GM23338 (cell line): ENCODE results near the gene GLTP.

Source experiments
- CREB1 ChIP-seq: fragments of 250-450 bp; sonication (Bioruptor Pico); IDR thresholded peaks from 2 replicates; pipeline ENCODE4 v1.5.0; 2020; ENCODE audit warnings: low read depth, mild to moderate bottlenecking, moderate library complexity
- CTCF ChIP-seq, 2 experiments: fragments of 200-600 bp in 1 of 2; sonication (generic) in 1 of 2; conservative IDR thresholded peaks; 2 replicates each; pipeline versions ENCODE4 v1.5.1 to v1.6.1; 2016 to 2017; ENCODE audit warnings: antibody characterized with exemption in 2 of 2, low read depth in 2 of 2, mild to moderate bottlenecking in 2 of 2, moderate library complexity in 1 of 2
- ETS1 ChIP-seq: IDR thresholded peaks from 2 replicates; pipeline ENCODE4 v1.6.1; 2016; ENCODE audit warnings: antibody characterized with exemption
- EZH2 ChIP-seq: fragments of 200-600 bp; sonication (generic); IDR thresholded peaks from one replicate; pipeline ENCODE4 v1.8.0; 2017; ENCODE audit warnings: antibody characterized with exemption, mild to moderate bottlenecking, low read depth; ENCODE audit not compliant: unreplicated experiment
- EZH2phosphoT487 ChIP-seq: fragments of 200-600 bp; sonication (generic); IDR thresholded peaks from one replicate; pipeline ENCODE4 v1.8.1; 2018; ENCODE audit warnings: antibody characterized with exemption; ENCODE audit not compliant: unreplicated experiment
- JUNB ChIP-seq: IDR thresholded peaks from one replicate; pipeline ENCODE4 v1.6.1; 2016; ENCODE audit warnings: antibody characterized with exemption; ENCODE audit not compliant: unreplicated experiment
- POLR2AphosphoS5 ChIP-seq: IDR thresholded peaks from 2 replicates; pipeline ENCODE4 v1.6.1; 2016; ENCODE audit warnings: antibody characterized with exemption, low read depth
- REST ChIP-seq: IDR thresholded peaks from one replicate; pipeline ENCODE4 v1.6.1; 2018; ENCODE audit warnings: antibody characterized with exemption; ENCODE audit not compliant: unreplicated experiment
- STAT1 ChIP-seq: IDR thresholded peaks from one replicate; pipeline ENCODE4 v1.6.1; 2016; ENCODE audit warnings: antibody characterized with exemption; ENCODE audit not compliant: unreplicated experiment

GRCh38 chr12:109883461-109883860 is 3.1 kb upstream of the GLTP start:
- TF ChIP-seq REST = no peak
- no peak for TF ChIP-seq CTCF (conservative IDR thresholded peaks at IDR 0.05; ENCODE audit: low read depth in 2 of 2)
- no peak for TF ChIP-seq EZH2phosphoT487
- TF ChIP-seq CREB1 (CRISPR knock-in tag) = no peak
- no peak for TF ChIP-seq POLR2AphosphoS5
- TF ChIP-seq JUNB = no peak
- no peak for TF ChIP-seq EZH2
- TF ChIP-seq ETS1 = no peak
- no peak for TF ChIP-seq STAT1
